H1 (cell line): Measurements from ENCODE around the gene TCF7. TPM values are rescaled to one million over a fixed set of nuclear protein-coding genes. Genes with fewer than 3 reads are reported as not detected.

Experiments
- CTCF ChIA-PET: fragments of 300-600 bp; sonication (Branson Sonifier 250); formaldehyde crosslinking; loops from one replicate; lab custom pipeline; 2021; ENCODE audit not compliant: partially characterized antibody; lab: Charles Lee
- POLR2A ChIA-PET: fragments of 300-600 bp; sonication (Branson Sonifier 250); formaldehyde crosslinking; loops from one replicate; lab custom pipeline; 2021; ENCODE audit warnings: inconsistent platforms; ENCODE audit not compliant: partially characterized antibody; lab: Charles Lee
- DNase-seq, 2 experiments: peaks; one replicate each; pipeline versions ENCODE4 v3.0.0 to v3.0.0-alpha.2; 2010 to 2022; ENCODE audit warnings: low spot score in 2 of 2, low read depth in 1 of 2, mixed read lengths in 1 of 2
- FAIRE-seq: peaks from 2 replicates; lab custom pipeline; 2011; peaks lifted over from hg19 to GRCh38; lab: Jason Lieb, UNC
- H2AFZ ChIP-seq: 2 replicates; pipeline ENCODE4 v1.8.1; 2012; ENCODE audit warnings: low read length, inconsistent platforms
- H2AK5ac ChIP-seq: 2 replicates; pipeline ENCODE4 v1.6.1; 2013; ENCODE audit warnings: low read depth, low read length
- H2BK120ac ChIP-seq: replicated peaks from 2 replicates; pipeline ENCODE3; 2013; ENCODE audit warnings: low read depth, low read length, inconsistent platforms
- H2BK12ac ChIP-seq: 2 replicates; pipeline ENCODE4 v1.6.1; 2013; ENCODE audit warnings: low read depth, low read length
- H2BK15ac ChIP-seq: 2 replicates; pipeline ENCODE4 v1.6.1; 2013; ENCODE audit warnings: low read length
- H2BK20ac ChIP-seq: 2 replicates; pipeline ENCODE4 v1.6.1; 2013; ENCODE audit warnings: low read length
- H2BK5ac ChIP-seq: 2 replicates; pipeline ENCODE4 v1.6.1; 2013; ENCODE audit warnings: low read depth, low read length
- H3K14ac ChIP-seq: 2 replicates; pipeline ENCODE4 v1.6.1; 2013; ENCODE audit warnings: inconsistent platforms; ENCODE audit not compliant: insufficient read length
- H3K18ac ChIP-seq: 2 replicates; pipeline ENCODE4 v1.6.1; 2013; ENCODE audit warnings: low read length; ENCODE audit errors: extremely low read depth
- H3K23ac ChIP-seq: 2 replicates; pipeline ENCODE4 v1.6.1; 2013; ENCODE audit warnings: inconsistent platforms; ENCODE audit not compliant: insufficient read length
- H3K23me2 ChIP-seq: 2 replicates; pipeline ENCODE4 v1.6.1; 2013; ENCODE audit warnings: low read depth, low read length
- H3K27ac ChIP-seq: 2 replicates; pipeline ENCODE4 v1.6.1; 2011; ENCODE audit warnings: low read depth, low read length, inconsistent platforms
- H3K27me3 ChIP-seq, 4 experiments: replicated peaks in 1 of 4; 1 replicate in 1 of 4; 2 replicates in 3 of 4; pipeline versions ENCODE4 v1.6.1 to v1.8.1; 2011 to 2013; ENCODE audit warnings: low read length in 3 of 4, mild to moderate bottlenecking in 3 of 4, inconsistent platforms in 2 of 4, mixed read lengths in 2 of 4, moderate library complexity in 1 of 4; ENCODE audit not compliant: control insufficient read depth in 3 of 4, insufficient read depth in 3 of 4; ENCODE audit errors: extremely low read depth in 1 of 4
- H3K36me3 ChIP-seq, 4 experiments: 2 replicates each; pipeline versions ENCODE4 v1.6.1 to v1.8.1; 2011 to 2013; ENCODE audit warnings: mild to moderate bottlenecking in 4 of 4, low read length in 3 of 4, moderate library complexity in 2 of 4, control low read depth in 1 of 4, inconsistent platforms in 1 of 4; ENCODE audit not compliant: insufficient read depth in 4 of 4, control insufficient read depth in 2 of 4
- H3K4ac ChIP-seq: replicated peaks from 2 replicates; pipeline ENCODE3; 2013; ENCODE audit warnings: low read length, low read depth, mixed read lengths, inconsistent platforms; ENCODE audit not compliant: insufficient read length
- H3K4me1 ChIP-seq, 4 experiments: replicated peaks in 1 of 4; 1 replicate in 1 of 4; 2 replicates in 3 of 4; pipeline versions ENCODE4 v1.6.1 to v1.8.1; 2011 to 2013; ENCODE audit warnings: low read length in 3 of 4, inconsistent platforms in 2 of 4, mixed read lengths in 1 of 4; ENCODE audit not compliant: insufficient read depth in 4 of 4, control insufficient read depth in 3 of 4
- H3K4me2 ChIP-seq, 2 experiments: 2 replicates each; pipeline versions ENCODE4 v1.6.1 to v1.8.1; 2011 to 2013; ENCODE audit warnings: low read depth in 2 of 2, low read length in 2 of 2, control low read depth in 1 of 2, inconsistent platforms in 1 of 2, mild to moderate bottlenecking in 1 of 2; ENCODE audit not compliant: insufficient read depth in 1 of 2
- H3K4me3 ChIP-seq, 4 experiments: fragments of 200-600, 300-600 bp in 1 of 4; sonication (generic), shearing (Covaris generic), sonication (Bioruptor Twin) in 1 of 4; 2 replicates each; pipeline versions ENCODE4 v1.5.1 to v1.8.1; 2011 to 2016; ENCODE audit warnings: low read length in 4 of 4, low read depth in 3 of 4, control low read depth in 2 of 4, inconsistent platforms in 2 of 4, mild to moderate bottlenecking in 2 of 4, mixed read lengths in 1 of 4, moderate library complexity in 1 of 4; ENCODE audit not compliant: insufficient read depth in 2 of 4; ENCODE audit errors: extremely low read depth in 1 of 4
- H3K56ac ChIP-seq: replicated peaks from 2 replicates; pipeline ENCODE3; 2013; ENCODE audit warnings: low read depth, mild to moderate bottlenecking, mixed read lengths, low read length, inconsistent platforms; ENCODE audit not compliant: insufficient read length
- H3K79me1 ChIP-seq: 2 replicates; pipeline ENCODE4 v1.6.1; 2013; ENCODE audit warnings: low read depth, low read length, control low read depth
- H3K79me2 ChIP-seq, 2 experiments: 2 replicates each; pipeline versions ENCODE4 v1.6.1 to v1.8.1; 2012 to 2013; ENCODE audit warnings: low read length in 2 of 2, mild to moderate bottlenecking in 2 of 2, inconsistent platforms in 1 of 2; ENCODE audit not compliant: insufficient read depth in 2 of 2, control insufficient read depth in 1 of 2
- H3K9ac ChIP-seq, 4 experiments: replicated peaks in 1 of 4; 1 replicate in 1 of 4; 2 replicates in 3 of 4; pipeline versions ENCODE4 v1.6.1 to v1.8.1; 2011 to 2013; ENCODE audit warnings: low read depth in 3 of 4, low read length in 3 of 4, control low read depth in 2 of 4, mild to moderate bottlenecking in 2 of 4, moderate library complexity in 2 of 4, inconsistent platforms in 1 of 4; ENCODE audit errors: extremely low read depth in 1 of 4
- H3K9me3 ChIP-seq, 2 experiments: 2 replicates each; pipeline versions ENCODE4 v1.6.1 to v1.8.1; 2012 to 2013; ENCODE audit warnings: mild to moderate bottlenecking in 2 of 2, moderate library complexity in 2 of 2, control low read depth in 1 of 2, inconsistent platforms in 1 of 2, low read depth in 1 of 2, low read length in 1 of 2, mixed read lengths in 1 of 2; ENCODE audit not compliant: insufficient read depth in 2 of 2
- H4K20me1 ChIP-seq, 2 experiments: replicated peaks in 1 of 2; 2 replicates each; pipeline versions ENCODE3 to v1.8.1; 2011 to 2013; ENCODE audit warnings: inconsistent platforms in 2 of 2, low read length in 2 of 2, mild to moderate bottlenecking in 1 of 2; ENCODE audit not compliant: insufficient read depth in 2 of 2, control insufficient read depth in 1 of 2
- H4K5ac ChIP-seq: 2 replicates; pipeline ENCODE4 v1.6.1; 2013; ENCODE audit warnings: low read length, low read depth, mixed read lengths, inconsistent platforms; ENCODE audit not compliant: insufficient read length
- H4K8ac ChIP-seq: 2 replicates; pipeline ENCODE4 v1.8.0; 2013; ENCODE audit warnings: mild to moderate bottlenecking, moderate library complexity, low read length, inconsistent platforms; ENCODE audit not compliant: insufficient read depth; ENCODE audit errors: extremely low read depth
- H4K91ac ChIP-seq: replicated peaks from 2 replicates; pipeline ENCODE3; 2013; ENCODE audit warnings: low read length, mixed read lengths, inconsistent platforms; ENCODE audit not compliant: insufficient read length
- ASH2L ChIP-seq: fragments of 200-600, 300-600 bp; sonication (generic); IDR thresholded peaks from one replicate; pipeline ENCODE4 v1.7.1; 2017; ENCODE audit warnings: low read length
- BRCA1 ChIP-seq: IDR thresholded peaks from 2 replicates; pipeline ENCODE4 v1.6.1; 2012; ENCODE audit warnings: low read depth, low read length, improper control_type of control experiment
- GTF2F1 ChIP-seq: IDR thresholded peaks from 2 replicates; pipeline ENCODE4 v1.6.1; 2012; ENCODE audit warnings: low read depth, low read length, improper control_type of control experiment, borderline replicate concordance
- KDM5A ChIP-seq: fragments of 200-600 bp; IDR thresholded peaks from 2 replicates; pipeline ENCODE4 v1.7.1; 2012; ENCODE audit warnings: mild to moderate bottlenecking, low read length, inconsistent platforms, mixed read lengths
- POLR2AphosphoS5 ChIP-seq: IDR thresholded peaks from 2 replicates; pipeline ENCODE4 v1.6.1; 2011; ENCODE audit warnings: low read depth, low read length
- RBBP5 ChIP-seq: IDR thresholded peaks from 2 replicates; pipeline ENCODE4 v1.7.1; 2012; ENCODE audit warnings: low read depth, mild to moderate bottlenecking, inconsistent platforms, low read length, moderate library complexity, borderline replicate concordance
- RFX5 ChIP-seq: IDR thresholded peaks from 2 replicates; pipeline ENCODE4 v1.6.1; 2011; ENCODE audit warnings: low read depth, low read length, improper control_type of control experiment, borderline replicate concordance
- RXRA ChIP-seq: IDR thresholded peaks from 2 replicates; pipeline ENCODE4 v1.6.1; 2011; ENCODE audit warnings: low read depth, mild to moderate bottlenecking, low read length, moderate library complexity; ENCODE audit not compliant: insufficient read depth
- SP4 ChIP-seq: IDR thresholded peaks from 2 replicates; pipeline ENCODE4 v1.6.1; 2012; ENCODE audit warnings: low read length, inconsistent platforms
- TBP ChIP-seq: IDR thresholded peaks from 2 replicates; pipeline ENCODE4 v1.6.1; 2011; ENCODE audit warnings: low read depth, low read length, improper control_type of control experiment
- WGBS, 2 experiments: shearing (Covaris generic) in 1 of 2; methylation state at CpG; one replicate each; pipeline versions ENCODE4 v1.1.6 to v1.1.7; 2013 to 2015; ENCODE audit warnings: low lambda C conversion rate in 2 of 2, mixed read lengths in 2 of 2, inconsistent platforms in 1 of 2, low coverage in 1 of 2, missing lambda C conversion rate in 1 of 2; ENCODE audit not compliant: insufficient replicate concordance in 2 of 2, insufficient coverage in 1 of 2, insufficient read length in 1 of 2; ENCODE audit errors: extremely low coverage in 1 of 2, missing lambda C conversion rate in 1 of 2; 5-methylcytosine and 5-hydroxymethylcytosine counted together
- polyA plus RNA-seq, 7 experiments: library from polyadenylated mRNA; depleted of rRNA in 3 of 7; stranded (reverse) in 5 of 7; unstranded in 2 of 7; fragments of >200 nt in 5 of 7; fragments of 200-250 nt in 2 of 7; gene quantifications; 1 replicate in 5 of 7; 2 replicates in 1 of 7; 4 replicates in 1 of 7; pipeline versions ENCODE4 v1.2.1 to v1.2.3, GENCODE V29; 2011 to 2013; ENCODE audit warnings: missing spikeins in 2 of 7, mixed read lengths in 2 of 7
- total RNA-seq: library from RNA; stranded (reverse); fragmentation: NEBNext Ultra II Directional; extraction: Animal tissue kit (Norgen Biotek cat#: 25700); gene quantifications from 2 replicates; pipeline ENCODE4 v1.2.1, GENCODE V29; 2021

The TCF7 gene
- total and polyA plus RNA-seq, 2 of the 8 experiments (the other 6 are each of a cell fraction or from before 2014, with no cell fraction given): 4.7 to 8.5 TPM

GRCh38 chr5:134149571-134150303, 35.3 kb downstream of the TCF7 start:
- no peak overlapping the region for H4K5ac ChIP-seq
- no peak overlapping the region for H3K4ac ChIP-seq
- H3K36me3 ChIP-seq: peaks cover 8 to 49% (median 36%) of the 10 kb centered on the region in 4 experiments
- no peak overlapping the region for H2BK120ac ChIP-seq
- H3K4me3 ChIP-seq: no peak overlapping the region
- no peaks in the 10 kb centered on the region for H3K4me1 ChIP-seq
- H3K79me2 ChIP-seq: 0 out of 4 replicates have a peak, but pooled peaks cover 0 to 3% of the 10 kb centered on the region in 2 experiments
- no peak overlapping the region for H4K8ac ChIP-seq
- ChIA-PET POLR2A (interaction anchor here (0.9 to 1.3 kb wide), 4 partner anchors 11 to 36 kb away, joined by 3 to 4 read pairs (median 3); no protein-coding TSS in a partner anchor), CTCF (interaction anchor here (1.0 to 24.3 kb wide), 6 partner anchors 9 to 169 kb away, joined by 3 to 629 read pairs (median 35); no protein-coding TSS in a partner anchor)
- FAIRE-seq: no peak
- H3K23ac ChIP-seq: no peak overlapping the region
- H3K14ac ChIP-seq: no peak overlapping the region
- no peak overlapping the region for H3K56ac ChIP-seq
- H2AK5ac ChIP-seq: no peak overlapping the region
- no peaks in the 10 kb centered on the region for H3K23me2 ChIP-seq
- no peak overlapping the region for H3K4me2 ChIP-seq
- no peak overlapping the region for H3K18ac ChIP-seq
- no peak overlapping the region for H2BK15ac ChIP-seq
- no peak overlapping the region for H3K27ac ChIP-seq
- no peak overlapping the region for H4K91ac ChIP-seq
- H2BK12ac ChIP-seq: no peak overlapping the region
- no peaks in the 10 kb centered on the region for H3K9me3 ChIP-seq
- H2AFZ ChIP-seq: no peak overlapping the region
- WGBS, 2 experiments: 92% methylated on average over 4 of the region's 4 CpGs; no CpG with 5 or more reads in 1 of the 2 experiments
- H2BK20ac ChIP-seq: no peak overlapping the region
- H3K27me3 ChIP-seq: no peaks in the 10 kb centered on the region
- DNase-seq: no peak
- H4K20me1 ChIP-seq: peaks cover 10 to 26% of the 10 kb centered on the region in 2 experiments
- H3K9ac ChIP-seq: no peak overlapping the region
- no peak overlapping the region for H2BK5ac ChIP-seq
- H3K79me1 ChIP-seq: no peaks in the 10 kb centered on the region; the same call in 1 of the 2 replicates
- TF ChIP-seq POLR2AphosphoS5 (no peak), RXRA (no peak), BRCA1 (no peak), TBP (no peak), KDM5A (no peak), RFX5 (no peak), SP4 (no peak), RBBP5 (no peak), GTF2F1 (no peak), ASH2L (no peak)
